Stimulated activated CD4-positive, alpha-beta T cell treated with anti-CD3 and anti-CD28 coated beads, TNF-alpha, amount 100 ng/mL, for 24 hours (primary cell): ENCODE results near the gene TCF7L1.

Experiments used
- DNase-seq, 3 experiments: peaks; one replicate each; pipeline ENCODE4 v3.0.0-alpha.2; 2020; ENCODE audit warnings: low read depth in 3 of 3

The TCF7L1 gene

DNA sequence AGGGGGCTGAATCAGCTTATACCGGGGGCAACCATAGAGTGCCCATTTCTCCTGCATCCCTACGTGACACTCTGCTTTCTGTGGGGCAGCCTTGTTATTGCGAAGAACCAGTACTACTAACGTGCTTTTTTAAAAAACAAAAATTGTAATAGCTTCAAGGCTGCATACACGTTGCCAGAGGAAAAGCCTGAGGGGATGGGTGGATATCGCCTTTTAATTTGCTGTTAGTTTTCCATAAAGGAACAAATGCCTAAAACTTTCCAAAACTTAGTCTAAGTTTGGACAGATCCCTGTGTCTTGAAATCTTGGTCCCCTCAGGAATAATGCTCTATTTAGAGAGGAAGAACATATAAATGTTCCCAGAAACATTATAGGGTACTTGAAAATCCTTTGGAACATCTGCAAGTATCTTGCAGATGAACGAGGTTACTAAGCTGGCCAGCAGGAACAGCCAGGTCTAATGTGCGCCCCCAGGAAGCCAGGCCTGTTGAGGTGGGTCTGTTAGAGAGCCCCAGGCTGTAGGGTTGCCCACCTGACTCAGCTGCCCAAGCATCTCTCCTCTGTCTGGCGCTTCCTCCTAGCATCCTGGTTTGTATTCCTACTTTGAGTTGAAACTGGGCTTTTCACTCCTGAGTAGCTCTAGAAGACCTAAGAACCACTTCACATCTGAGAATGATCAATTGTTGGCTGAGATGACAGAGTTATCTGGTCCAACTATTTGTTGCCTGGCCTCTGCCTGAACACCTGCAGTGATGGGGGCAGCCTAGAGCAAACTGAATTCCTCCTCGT lies 97.7 kb downstream of the TCF7L1 start:
- no peak for DNase-seq

DNA sequence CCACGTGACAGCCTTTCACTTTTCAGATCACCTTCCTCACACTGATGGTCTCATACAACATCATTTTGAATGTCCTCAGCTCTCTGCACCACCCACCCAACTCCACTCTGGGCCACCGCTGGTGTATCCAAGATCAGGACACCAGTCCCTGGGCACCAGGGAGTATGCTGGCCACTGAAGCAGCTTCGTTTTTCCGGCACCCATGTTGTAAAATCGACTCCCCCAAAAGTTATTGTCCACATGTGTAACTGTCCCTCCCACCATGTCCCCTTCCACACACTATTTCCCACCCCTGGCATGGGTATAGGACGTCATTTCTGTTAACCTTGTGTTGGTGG lies 98.2 kb downstream of the TCF7L1 start:
- no peak for DNase-seq

DNA sequence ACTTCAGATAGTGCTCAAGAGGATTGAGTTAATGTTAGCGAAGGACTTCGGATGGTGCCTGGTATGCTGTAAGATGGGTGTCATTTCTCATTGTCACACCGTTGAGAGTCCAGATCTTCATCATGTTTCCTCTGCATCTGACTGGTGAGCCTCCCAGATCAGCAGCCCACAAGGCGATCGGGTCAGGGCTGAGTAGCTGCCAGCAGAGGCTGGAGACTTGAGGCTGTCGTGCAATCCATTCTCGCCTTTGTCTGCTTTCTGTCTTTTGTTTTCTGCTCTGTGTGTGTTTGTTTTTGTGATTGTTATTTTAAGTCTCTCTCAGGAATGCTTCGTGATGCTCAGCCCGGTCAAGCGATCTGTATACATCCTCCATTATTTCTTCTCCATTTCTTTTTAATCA lies 98.8 kb downstream of the TCF7L1 start:
- no peak for DNase-seq

DNA sequence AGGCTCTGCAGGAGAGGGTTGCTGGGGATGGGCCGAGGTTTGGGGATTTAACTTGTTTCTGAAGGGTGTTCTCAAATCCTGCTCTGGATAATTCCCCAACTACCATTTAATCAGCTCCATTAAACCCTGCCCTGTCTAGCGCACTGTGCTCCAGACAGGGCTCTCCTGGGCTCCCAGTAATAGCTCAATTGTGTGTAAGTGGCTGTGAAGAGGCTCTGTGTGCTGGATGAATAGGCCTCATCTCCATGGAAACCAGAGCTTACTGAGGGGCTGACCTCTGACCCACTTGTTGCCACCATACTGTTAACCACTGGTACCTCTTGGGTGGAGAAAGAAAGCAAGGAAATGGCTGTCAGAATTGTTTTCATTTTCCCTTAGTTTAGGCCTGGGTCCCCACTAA lies 101.7 kb downstream of the TCF7L1 start:
- no peak for DNase-seq

DNA sequence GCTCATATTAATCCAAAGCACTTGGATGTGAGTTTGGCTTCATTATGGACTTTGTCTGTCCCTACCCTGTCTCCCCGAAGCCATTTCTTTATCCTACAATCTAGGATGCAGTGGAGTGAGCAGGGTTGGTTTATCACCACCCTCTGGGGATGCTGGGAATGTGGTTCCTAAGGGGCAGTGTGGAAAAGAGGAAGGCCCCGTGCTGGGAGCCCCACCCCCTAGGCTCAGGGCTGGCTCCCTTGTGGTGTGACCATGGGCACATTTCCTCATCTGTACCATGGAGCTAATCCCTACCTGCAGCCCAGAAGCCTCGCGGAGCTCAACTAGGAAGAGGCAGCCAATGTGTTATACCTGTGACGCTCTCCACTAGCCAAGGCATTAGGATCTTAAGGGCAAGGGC lies 102.1 kb downstream of the TCF7L1 start:
- DNase-seq = no peak

DNA sequence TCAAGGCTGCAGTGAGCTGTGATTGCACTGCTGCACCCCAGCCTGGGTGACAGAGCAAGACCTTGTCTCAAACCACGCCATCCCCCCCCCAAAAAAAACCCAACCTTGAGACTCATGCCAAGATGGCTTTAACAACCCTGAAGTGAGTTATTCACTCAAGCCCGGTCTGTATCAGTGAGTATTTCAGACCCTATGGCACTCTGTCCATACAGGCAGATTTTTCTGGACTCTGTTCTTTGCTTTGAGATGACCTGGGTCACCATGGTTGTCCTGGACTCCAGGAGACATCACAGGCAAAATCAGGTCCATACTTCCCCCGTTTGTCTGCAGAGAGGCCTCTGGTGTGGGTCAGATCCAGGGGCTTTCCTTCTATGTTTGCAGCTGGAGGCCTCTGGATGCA lies 102.9 kb downstream of the TCF7L1 start:
- no peak for DNase-seq

DNA sequence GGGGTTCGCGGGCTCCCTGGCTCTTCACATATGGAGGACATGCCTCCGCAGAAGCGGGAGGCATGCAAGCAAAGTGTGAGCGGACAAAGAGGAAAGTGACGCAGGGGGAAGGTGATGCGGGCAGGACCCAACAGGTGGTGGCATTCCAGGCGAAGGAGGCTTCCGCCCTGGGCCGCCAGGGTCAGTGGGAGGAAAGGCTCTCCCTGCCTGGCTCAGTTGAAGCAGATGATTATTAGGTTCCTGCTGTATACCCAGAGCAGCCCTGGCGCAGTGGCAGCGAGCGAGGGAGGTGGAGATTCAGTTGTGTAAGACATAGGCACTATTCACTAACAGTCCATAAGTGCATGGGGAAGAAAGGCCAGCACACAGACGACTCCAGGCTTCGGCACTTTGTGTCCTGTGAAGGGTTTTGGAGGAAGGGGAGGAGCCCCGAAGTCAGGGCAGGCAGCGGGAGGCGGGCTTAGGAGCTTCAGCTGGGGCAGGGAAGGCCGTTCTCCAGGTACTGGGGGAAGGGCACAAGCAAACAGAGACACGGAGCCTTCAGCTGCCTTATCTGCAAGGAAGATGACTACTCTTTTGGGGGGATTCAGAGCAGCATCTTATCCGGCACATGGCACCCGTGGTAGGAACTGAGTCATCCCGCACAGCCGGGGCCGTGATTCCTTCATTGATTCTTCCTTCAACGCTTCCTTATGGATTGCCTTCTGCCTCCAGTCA lies 104.8 kb downstream of the TCF7L1 start:
- no peak for DNase-seq

DNA sequence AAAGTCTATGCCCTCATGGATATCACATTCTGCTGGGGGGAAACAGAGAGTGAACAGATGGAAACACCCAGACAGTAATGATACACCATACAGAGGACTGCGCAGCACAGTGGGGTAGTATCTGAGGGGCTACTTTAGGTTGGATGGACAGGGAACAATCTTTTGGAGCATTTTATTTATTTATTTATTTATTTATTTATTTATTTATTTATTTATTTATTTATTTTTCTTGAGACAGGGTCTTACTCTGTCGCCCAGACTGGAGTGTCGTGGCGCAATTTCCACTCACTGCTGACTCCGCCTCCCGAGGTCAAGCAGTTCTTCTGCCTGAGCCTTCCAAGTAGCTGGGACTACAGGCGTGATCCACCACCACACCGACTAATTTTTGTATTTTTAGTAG lies 105.4 kb downstream of the TCF7L1 start:
- no peak for DNase-seq

DNA sequence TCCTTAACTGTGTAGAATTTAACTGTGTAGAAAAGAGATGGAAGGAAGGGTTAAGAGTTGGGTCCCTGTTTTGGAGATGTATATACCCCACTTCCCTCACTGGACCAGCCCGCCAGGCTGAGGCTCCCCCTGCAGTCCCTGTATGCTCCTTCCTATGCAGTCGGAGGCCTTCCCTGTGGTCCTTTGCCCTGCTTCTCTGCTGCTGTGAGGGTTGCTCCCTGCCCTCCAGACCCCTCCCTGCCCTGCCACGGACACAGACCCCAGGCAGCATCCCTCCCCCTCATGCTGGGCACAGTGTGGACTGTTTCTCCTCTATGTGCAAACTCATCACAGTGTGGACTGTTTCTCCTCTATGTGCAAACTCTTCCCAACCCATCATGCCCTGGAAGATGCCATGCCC lies 105.9 kb downstream of the TCF7L1 start:
- no peak for DNase-seq

DNA sequence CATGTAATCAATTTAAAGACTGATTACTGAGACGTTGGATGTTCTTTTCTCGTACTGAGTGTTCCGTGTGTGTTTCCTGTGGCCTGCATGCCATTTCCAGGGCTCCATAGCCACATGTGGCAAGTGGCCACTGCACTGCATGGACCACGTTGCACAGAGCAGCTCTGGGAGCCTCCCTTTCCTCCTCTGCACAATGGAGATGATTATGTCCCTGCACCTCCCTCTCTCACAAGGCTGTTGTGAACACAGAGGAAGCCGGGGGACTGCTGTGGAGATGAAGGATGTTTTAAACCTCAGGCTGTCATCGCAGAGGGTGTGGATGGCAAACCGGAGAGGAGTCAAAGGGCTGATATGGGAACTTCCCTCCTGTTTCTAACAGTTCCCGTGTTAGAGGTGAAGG lies 106.9 kb downstream of the TCF7L1 start:
- DNase-seq = no peak

DNA sequence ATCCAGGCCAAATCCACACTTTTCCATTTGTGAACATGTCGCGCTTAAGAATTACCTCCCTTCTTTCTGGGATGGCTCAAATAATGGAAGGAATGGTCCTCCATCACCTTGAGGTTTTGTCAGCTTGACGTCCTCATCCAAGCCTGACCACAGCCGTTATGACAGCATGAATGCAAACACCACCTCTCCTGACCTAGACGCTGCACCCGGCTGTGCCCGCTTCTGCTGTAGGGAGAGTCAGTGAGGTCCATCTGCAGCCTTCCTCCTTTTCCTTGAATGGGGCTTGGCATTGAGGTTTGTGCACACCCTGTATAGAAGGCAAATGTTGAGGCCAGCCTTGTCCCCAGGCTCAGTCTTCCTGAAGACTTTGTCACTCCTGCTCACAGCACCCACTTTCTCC lies 109.1 kb downstream of the TCF7L1 start:
- DNase-seq = no peak

DNA sequence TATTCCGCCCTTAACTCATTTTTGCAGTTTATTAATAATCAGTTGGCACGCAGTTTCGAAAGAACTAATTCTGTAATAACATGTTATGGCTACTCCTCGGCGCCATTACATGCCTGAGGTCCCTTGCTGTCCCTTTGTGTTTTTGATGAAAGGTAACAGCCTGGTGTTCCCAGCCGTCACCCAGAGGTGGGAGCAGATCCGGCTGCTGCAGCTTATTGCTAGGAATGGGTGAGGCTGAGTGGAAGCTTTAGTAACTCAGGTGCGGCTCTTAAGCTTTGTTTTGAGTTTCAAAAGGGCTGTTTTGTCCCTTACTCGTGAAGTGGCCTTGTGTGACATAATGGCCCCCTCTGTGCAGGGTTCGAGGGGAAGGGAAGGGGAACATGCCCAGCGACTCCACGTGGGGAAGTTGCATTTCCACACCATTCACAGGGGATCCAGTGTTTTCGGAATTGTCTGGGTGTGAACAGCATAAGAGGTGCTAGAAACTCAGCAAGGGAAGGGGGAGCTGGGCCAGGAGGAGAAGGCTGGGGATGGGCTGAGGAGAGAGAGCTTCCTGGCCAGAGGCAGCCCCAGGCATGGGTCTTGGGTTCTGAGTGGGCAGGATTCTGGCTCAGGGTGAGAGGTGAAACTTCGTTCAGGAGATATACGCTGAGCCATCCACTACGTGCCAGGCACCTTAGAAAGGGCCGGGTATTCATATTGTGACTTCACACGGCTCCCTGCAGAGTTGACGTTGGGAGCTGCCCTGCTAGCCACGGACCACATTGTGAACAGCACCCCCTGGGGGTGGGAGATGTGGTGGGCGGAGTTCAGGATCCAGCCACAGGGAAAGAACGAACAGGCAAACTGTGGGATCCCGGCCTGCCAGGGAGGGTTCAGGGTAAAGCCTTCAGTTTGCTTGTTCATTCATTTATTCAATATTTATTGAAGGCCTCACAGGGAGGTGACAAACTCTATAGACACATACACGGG lies 110.2 kb downstream of the TCF7L1 start:
- DNase-seq = peak in 1 of 3 experiments; percentile 27

DNA sequence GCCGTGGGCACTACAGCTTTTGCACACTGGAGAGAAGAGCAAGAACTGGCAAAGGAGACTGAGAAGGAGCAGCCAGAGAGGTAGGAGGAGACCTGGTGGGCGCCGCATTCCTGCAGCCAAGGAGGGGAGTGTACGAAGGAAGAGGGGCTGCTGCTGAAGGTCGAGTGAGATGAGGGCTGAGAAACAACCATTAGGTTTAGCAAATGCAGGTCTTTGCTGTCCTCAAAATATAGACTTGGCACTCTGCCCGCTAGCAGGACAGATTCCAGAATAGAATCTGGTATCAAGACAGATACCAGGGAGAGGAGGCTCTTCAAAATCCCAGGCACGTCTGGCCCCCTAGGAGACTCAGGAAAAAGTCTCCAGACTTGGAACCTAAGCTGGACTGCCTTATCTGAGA lies 111.6 kb downstream of the TCF7L1 start:
- no peak for DNase-seq

DNA sequence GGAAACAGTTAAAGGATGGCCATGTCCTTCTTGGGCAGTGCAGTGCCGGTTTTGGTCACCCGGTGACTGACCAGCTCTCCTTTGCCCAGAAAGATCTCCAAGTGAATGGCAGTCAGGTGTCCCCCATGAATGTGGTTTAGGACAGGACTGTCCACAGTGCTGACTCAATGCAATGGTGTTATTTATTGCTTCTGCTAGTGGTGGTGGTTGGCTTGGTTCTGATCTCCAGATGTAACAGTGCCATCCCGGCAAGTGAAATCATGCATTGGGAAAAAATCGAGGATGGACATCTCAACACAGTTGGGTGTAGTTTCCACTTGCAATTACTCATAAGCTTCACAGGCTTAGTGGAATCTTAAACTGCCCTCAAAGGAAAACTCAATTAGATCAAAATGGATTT lies 112.7 kb downstream of the TCF7L1 start:
- no peak for DNase-seq

DNA sequence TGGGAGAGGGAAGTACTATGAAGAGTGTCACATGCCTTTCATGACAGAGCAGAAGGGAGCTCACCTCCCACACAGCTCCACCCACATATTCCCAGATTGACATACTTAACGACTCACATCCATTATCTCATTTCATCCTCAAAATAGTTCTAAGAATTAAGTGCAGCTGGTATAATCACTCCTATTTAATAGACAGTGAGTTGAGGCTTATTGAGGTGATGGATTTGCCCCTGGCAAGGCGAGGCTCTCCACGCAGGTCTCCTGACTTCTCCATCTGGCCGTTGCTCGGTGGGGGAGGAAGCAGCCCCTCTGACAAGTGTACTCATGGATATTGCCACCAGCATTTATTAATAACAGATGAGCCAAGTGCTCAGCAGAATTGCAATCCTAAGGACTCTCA lies 113.2 kb downstream of the TCF7L1 start:
- DNase-seq = no peak

DNA sequence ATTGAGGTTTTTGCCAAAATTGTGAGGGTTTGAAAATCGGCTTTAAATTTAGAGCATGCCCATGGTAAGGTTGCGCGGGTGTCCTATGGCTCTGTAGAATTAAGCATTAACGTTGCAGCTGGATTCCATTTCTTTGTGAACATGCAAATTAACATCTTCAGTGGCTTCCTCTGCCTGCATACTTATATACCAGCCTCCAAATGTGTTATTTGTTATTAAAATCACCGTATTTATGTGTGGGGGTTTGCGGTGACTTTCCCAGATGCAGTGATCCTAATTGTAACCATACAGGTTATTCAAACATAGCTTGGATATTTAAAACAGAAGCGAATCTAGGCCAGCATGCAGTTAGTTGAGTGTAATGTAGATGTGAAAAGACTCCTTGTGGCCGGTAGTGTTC lies 114.4 kb downstream of the TCF7L1 start:
- DNase-seq = no peak

DNA sequence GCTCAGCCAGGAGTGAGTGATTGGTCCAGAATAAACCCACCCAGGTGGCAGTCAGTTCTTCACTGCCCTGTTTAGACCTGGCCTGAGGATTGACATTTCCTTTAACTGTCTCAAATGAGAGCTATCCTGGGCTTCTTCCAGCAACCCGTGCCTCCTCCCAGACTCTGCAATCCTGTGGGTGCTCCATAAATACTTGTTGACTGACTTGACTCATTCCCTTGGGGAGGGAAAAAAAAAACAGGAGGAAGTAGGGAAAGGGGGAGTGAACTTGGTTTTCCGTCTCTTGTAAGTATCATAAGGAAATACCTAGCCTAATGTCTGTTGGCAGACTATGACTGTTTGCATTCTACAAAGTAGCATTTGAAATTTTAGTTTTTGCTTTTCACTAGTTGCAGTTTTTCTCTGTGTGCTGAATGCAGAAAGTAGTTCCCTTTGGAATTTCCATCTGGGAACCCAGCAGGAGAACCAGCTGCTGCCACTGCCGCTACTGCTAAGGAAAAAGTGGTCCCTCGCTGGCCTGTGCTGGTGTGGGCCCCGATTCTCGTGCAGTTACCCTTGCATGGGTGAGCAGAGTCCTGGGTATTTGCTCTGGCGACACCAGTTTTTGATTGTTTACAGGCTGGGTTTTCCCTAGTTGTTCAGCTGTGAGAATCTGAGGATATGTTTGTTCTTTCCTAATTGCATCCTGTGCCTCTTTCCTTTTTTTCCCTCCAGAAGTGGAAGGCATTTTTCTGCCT lies 115.7 kb downstream of the TCF7L1 start:
- DNase-seq = no peak

DNA sequence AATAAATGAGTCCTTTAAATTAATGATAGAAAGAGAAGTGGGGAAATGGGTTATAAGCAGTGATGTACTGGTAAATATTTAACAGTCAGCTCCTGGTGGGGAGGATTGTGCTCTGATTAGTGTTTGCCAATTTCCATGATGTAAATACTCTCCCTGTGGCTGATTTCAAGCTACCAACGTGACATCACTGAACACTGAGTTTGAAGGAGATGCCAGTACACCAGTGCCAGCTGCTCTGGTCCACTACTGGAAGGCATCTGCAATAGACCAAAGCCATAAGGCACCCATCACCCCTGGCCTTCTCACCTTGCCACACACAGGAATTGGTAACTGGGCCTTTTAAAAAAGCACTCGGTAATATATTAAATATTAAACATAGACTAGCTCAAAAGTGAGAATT lies 116.9 kb downstream of the TCF7L1 start:
- DNase-seq = no peak

DNA sequence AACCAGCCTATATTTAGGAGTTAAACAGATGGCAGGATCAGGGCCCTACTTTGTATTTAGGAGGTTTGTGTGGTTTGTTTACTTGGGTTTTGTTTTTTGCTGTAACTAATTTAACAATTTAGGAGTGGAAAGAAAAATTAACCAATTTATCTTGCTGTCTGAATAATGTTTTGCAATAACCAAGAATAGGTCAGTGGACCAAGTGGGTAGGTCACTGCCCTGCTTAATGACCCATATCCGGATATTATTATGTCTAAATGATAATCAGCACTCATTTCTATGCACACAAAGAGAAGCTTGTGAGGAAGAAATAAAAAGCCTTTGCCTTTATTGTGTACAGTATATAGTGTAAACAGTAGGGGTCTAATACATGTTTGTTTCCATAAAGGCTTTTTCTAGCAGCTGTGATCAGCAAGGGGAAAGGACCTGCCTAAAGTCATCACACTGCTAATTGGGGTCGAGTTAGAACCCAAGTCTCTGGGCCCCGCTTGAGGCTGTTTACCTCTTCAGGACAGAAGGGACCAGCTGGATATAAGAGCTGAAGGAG lies 118.0 kb downstream of the TCF7L1 start:
- DNase-seq = no peak

DNA sequence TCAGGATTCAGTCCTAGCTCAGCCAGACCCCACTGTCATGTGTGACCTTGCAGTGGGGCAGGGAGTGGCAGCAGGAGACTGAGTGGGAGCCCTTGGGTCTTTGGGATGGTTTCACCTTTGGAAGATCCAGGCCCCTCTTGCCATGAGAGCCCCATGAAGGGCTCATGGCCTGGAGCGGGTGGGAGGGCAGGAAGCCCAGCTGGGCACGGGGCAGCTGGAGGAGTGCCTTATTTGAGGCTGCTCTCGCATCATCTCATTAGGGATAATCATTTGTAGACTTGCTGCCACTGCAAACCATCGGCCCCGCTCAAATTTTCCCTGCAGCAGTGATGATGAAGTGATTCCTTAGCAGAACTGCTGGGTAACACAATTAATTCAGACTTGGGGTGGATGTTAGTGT lies 120.7 kb downstream of the TCF7L1 start:
- DNase-seq = no peak

DNA sequence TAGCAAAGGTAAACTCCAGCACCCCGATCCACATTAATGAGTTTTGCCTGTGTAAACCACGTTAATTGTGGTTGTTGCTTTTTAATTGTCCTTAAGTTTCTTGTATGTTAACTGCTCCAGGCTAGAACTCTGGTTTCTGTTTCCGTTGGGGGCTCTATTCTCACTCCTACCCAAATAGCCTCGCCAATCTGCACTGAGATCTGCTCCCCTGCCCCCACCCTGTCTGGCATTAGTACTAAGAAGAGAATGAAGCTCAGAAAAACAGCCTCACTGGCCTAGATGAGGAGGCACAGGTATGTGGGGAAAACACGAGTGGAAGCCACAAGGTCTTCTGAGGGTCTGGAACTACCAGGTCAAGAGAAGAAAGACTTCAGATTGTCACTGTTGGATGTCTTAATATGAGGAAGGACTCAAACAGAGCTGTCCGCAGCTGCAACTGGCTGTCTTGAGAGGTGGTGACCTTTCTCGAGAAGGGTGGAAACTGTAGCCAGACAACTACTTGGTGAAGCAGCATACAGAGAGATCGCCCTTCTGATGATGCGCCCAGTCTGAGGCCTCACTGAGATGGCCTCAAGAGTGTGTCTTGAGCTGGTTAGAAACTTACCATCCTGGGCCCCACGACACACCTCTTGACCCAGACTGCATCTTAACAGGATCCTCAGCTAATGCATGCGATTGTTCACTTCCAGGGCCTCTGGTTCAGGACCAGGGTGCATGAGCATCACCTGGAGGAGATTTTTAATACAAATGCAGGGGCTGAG lies 121.5 kb downstream of the TCF7L1 start:
- no peak for DNase-seq
